ENCODE measurements around the gene HDGFL3. TPM values are rescaled to one million over a fixed set of nuclear protein-coding genes. Genes with fewer than 3 reads are reported as not detected.

The HDGFL3 gene
- total RNA-seq, 1 donor from 2014 or later = 61.1 TPM

DNA sequence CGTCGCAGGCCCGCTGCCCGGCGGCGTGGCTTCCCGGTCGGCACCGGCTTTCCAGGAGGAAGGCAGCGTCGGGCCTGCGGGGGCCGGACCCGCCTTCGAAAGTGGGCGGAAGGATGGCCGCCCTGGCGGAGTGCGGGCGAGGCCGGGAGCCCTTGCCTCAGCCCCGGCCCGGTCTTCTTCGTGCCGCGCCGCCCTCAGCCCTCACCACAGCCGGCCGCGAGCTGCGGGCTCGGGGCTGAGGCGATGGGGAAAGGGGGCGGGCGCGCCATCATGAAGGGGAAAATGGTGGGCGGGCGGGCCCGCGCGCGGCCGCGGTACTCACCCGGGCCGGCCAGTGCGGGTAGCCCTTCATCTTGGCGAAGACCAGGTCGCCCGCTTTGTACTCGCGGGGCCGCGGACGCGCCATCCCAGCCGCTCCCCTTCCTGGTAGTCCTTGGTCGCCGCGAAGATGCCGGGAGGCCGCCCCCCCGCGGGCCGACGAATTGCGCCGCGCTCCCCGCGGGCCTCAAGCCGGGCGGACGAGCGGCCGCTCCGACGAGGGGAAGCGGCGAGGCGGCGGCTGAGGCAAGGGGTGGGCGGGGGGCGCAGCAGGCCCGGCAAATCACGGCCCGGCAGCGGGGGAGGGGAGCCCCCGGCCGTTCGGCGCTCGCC lies 489 bp downstream of the HDGFL3 start:
- DNase-seq (ENCODE audit: low read depth) = no peak
- peak overlapping the region; percentile 68 for H3K4me3 ChIP-seq (ENCODE audit: low read depth, low read length)
- TF ChIP-seq, protein P1, sequence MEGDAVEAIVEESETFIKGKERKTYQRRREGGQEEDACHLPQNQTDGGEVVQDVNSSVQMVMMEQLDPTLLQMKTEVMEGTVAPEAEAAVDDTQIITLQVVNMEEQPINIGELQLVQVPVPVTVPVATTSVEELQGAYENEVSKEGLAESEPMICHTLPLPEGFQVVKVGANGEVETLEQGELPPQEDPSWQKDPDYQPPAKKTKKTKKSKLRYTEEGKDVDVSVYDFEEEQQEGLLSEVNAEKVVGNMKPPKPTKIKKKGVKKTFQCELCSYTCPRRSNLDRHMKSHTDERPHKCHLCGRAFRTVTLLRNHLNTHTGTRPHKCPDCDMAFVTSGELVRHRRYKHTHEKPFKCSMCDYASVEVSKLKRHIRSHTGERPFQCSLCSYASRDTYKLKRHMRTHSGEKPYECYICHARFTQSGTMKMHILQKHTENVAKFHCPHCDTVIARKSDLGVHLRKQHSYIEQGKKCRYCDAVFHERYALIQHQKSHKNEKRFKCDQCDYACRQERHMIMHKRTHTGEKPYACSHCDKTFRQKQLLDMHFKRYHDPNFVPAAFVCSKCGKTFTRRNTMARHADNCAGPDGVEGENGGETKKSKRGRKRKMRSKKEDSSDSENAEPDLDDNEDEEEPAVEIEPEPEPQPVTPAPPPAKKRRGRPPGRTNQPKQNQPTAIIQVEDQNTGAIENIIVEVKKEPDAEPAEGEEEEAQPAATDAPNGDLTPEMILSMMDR (conservative IDR thresholded peaks at IDR 0.05; ENCODE audit: low read depth, low read length) = no peak

DNA sequence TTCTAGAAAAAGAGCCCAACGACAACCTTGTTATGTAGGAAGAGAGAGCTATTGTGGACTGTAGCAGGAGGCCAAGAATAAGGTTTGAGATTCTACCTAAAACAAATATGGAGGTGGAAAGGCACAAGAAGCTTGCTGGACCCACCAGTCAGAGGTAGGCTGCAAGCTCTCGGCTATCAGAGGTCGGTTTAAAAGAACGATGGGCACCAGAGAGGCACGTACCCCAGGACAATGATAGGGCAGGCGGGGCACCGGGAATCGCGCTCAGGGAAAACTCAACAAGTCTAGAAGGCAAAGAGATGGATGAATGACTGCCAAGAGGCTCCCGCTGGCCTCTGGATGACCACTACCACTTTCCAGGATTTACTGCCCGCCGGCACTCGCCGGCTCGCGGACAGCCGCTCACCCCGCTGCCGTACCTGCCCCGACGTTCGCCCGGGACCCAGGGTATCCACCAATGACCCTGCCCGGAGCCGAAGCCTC lies 1.1 kb downstream of the HDGFL3 start:
- TF ChIP-seq, protein P1 (conservative IDR thresholded peaks at IDR 0.05; ENCODE audit: low read depth, low read length) = no peak

DNA sequence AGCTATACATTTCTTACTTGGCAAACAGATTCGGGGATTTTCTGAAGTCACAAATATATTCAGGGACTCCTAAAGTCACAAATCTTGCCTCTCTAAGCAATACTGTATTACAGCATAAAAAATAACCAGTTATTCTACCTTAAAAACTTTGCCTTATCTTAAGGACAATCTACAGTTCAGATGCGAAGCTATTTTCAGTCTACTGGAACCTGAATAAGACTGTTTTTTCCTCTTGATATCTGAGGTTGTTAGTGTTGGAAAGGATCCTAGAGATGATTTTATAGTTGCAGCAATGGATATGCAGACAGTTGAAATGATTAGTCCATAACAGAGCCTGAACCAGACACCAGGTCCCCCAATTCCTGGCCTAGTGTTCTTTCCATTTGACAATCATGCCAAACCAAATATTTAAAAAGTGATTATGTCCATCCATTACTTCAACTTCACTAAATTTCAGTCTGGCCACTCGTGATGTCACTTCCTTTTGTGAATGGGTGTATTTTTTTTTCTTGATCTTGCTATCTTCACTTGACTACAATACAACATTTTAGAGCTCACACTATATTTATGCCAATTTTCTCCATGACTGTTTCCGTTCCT lies 1.8 kb downstream of the HDGFL3 start:
- no peak for DNase-seq (ENCODE audit: low read depth)
- TF ChIP-seq, protein P1 (conservative IDR thresholded peaks at IDR 0.05; ENCODE audit: low read depth, low read length) = no peak
- peak overlapping the region; percentile 68 for H3K4me3 ChIP-seq (ENCODE audit: low read depth, low read length)

More for the DNA sequence above, 1.1 kb downstream of the HDGFL3 start:
- no peak for DNase-seq (ENCODE audit: low read depth)
- H3K4me3 ChIP-seq (ENCODE audit: low read depth, low read length) = peak overlapping the region; percentile 68

DNA sequence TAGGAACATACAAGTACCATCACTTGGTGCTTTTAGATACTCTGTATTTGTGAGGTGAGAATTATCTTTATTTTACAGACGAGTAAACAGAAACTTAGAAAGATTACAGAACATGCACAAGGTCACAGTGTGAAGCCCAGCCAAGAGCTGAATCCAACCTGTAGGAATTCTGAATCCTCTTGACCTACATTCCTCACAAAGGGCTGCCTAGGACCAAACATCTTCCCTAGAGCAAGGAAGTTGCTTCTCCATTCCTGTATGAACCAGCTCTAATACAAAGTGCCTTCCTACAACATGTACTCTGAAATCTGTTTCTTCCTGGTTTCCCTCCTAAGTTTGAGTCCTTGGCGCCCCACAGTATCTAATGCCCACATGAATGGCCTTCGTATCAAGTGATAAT lies 2.9 kb downstream of the HDGFL3 start:
- H3K4me3 ChIP-seq (ENCODE audit: low read depth, low read length) = no peak overlapping the region
- DNase-seq (ENCODE audit: low read depth) = no peak
- TF ChIP-seq, protein P1 (conservative IDR thresholded peaks at IDR 0.05; ENCODE audit: low read depth, low read length) = no peak

DNA sequence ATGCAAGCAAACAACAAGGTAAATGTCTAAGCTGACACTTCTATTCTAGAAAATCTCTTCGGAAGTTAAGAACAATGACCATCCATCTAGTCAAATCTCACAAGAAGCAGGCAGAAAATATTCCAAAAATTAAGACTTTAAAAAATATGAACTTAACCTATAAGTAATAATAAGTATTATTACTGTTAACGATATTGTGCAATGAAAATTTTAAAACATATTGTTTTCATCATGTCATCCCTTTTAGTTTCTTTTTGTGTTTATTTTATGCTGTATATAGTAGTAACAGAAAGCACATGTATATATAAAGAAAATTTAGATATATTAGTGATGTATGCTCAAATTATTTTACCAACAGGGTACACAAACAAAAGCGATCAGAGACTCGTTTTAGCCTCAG lies 4.1 kb downstream of the HDGFL3 start:
- TF ChIP-seq, protein P1 (conservative IDR thresholded peaks at IDR 0.05; ENCODE audit: low read depth, low read length) = no peak
- DNase-seq (ENCODE audit: low read depth) = no peak

DNA sequence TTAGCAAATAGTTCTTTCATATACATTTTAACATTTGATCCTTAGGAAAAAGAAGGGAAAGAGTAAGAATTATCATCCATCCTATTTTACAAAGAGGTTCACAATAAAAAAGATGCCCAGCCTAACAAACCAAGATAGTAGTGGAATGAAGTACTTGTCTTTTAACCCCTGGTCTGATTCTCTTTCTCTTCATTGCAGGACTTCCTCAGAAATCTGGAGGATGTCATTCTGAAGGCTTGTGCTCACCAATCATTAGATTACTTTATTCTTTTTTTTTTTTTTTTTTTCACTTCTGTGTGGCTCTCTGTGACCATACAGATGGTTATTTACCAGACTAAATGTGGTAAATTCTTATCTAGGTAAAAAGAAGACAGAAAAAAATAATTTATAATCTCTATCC lies 7.0 kb downstream of the HDGFL3 start:
- no peak for DNase-seq (ENCODE audit: low read depth)
- H3K4me3 ChIP-seq (ENCODE audit: low read depth, low read length) = no peak overlapping the region
- TF ChIP-seq, protein P1 (conservative IDR thresholded peaks at IDR 0.05; ENCODE audit: low read depth, low read length) = no peak

More for the DNA sequence above, 4.1 kb downstream of the HDGFL3 start:
- no peak overlapping the region for H3K4me3 ChIP-seq (ENCODE audit: low read depth, low read length)
